A549 treated with dexamethasone at 1 μM for 4 hours (cell line): Measurements from ENCODE around the gene ARRDC4. TPM values are rescaled to one million over a fixed set of nuclear protein-coding genes. Genes with fewer than 3 reads are reported as not detected.

Experiments
- total RNA-seq: library from RNA; stranded (reverse); fragments of 200-300 nt; extraction: Qiagen RNA extraction; gene quantifications from 5 replicates; pipeline ENCODE4 v1.2.3, GENCODE V29; 2022

Gene ARRDC4, protein sequence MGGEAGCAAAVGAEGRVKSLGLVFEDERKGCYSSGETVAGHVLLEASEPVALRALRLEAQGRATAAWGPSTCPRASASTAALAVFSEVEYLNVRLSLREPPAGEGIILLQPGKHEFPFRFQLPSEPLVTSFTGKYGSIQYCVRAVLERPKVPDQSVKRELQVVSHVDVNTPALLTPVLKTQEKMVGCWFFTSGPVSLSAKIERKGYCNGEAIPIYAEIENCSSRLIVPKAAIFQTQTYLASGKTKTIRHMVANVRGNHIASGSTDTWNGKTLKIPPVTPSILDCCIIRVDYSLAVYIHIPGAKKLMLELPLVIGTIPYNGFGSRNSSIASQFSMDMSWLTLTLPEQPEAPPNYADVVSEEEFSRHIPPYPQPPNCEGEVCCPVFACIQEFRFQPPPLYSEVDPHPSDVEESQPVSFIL
- total RNA-seq, result 0.13 to 0.20 TPM (median 0.15 TPM) in 5 replicates

DNA sequence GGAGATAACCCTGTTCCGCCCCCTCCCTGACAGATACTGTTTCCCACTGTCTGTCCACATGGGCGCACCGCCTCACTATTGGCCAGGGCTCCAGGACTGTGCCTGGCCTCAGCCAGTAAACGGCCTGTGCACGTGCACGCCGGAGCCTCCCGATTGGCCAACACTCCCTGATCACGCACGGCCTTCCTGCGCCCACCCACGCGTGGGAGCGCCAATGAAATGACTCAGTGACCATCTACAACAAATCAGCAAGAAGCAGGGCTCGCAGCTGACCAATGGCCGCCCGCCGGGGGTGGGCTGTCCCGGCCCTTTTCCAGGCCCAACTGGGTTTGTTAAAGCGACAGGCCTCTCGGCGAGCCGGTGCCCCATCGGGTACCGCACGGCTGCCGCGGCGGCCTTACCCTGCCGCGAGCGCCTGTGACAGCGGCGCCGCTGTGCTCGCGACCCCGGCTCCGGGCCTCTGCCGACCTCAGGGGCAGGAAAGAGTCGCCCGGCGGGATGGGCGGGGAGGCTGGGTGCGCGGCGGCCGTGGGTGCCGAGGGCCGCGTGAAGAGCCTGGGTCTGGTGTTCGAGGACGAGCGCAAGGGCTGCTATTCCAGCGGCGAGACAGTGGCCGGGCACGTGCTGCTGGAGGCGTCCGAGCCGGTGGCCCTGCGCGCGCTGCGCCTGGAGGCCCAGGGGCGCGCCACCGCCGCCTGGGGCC is at the start of gene ARRDC4:
Gene ARRDC4 (plus strand): TSS at position 340 of the 703 bp plus-strand sequence. CDS start 159 bp downstream, at position 499.

